Stimulated activated CD4-positive, alpha-beta T cell treated with anti-CD3 and anti-CD28 coated beads, Interleukin-4, amount 100 ng/mL, for 1 hour (primary cell): Measurements from ENCODE around the gene CAMTA1.

ENCODE experiments used
- DNase-seq: peaks from one replicate; pipeline ENCODE4 v3.0.0-alpha.2; 2020

Gene CAMTA1

GRCh38 chr1:6941786-6942185 lies 156.5 kb downstream of the CAMTA1 start:
- no peak for DNase-seq

DNA sequence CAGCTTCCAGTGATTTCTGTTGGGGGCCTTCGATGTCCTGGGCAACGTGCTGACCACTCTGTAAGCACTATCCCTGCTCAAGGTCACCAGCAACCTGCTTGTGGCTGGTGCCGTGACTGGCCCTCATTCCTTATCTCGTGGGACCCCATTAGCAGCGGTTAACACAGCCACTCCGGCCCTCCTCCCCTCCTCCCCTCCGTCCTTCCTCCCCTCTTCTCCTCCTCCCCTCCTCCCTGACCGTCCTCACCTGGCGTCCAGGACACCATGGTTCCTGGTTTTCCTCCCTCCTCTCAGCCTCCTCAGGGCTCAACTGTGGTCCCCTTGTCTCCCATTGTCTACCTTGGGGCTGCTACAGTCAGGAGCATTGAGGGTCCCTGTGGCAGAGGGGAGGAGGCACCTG lies 157.7 kb downstream of the CAMTA1 start:
- no peak for DNase-seq

DNA sequence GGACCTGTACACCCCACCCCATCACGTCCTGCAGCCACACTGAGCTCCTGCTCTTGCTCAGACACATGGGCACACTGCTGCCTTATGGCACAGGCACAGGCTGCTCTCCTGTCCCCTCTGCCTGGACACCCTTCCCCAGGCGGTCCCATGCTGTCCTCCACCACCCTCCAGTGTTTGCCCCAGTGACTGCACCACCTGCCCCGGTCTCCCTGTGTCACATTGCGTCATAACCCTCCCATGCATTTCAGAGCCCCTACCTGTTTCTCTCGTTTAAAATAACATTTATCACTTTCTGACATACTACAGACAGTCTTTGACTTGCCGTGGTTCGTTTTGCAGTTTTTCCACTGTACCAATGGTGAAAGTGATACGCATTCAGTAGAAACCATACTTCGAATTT lies 159.2 kb downstream of the CAMTA1 start:
- DNase-seq: no peak

DNA sequence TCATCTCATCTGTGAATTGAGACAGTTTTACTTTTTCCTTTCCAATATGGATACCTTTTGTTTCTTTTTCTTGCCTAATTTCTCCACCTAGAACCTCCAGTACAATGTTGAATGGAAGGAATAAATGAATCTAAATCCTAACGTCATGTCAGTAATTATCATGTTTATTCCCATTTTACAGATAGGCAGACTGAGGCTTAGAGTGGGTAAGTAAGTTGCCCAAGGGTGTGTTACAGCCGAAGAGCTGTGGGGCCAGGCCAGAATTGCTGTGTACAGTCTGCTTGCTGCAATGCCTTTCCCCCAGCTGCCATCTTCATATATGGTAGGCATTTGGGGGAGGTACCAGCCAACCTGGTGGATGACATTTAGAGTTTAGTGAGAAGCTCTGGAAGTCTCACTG lies 162.7 kb downstream of the CAMTA1 start:
- no peak for DNase-seq

- no peak for DNase-seq
These were observed 163.2 kb downstream of the CAMTA1 start for GRCh38 chr1:6948416-6948815.

- DNase-seq: no peak
These were observed 163.6 kb downstream of the CAMTA1 start for GRCh38 chr1:6948861-6949260.

- no peak for DNase-seq
These were observed 164.9 kb downstream of the CAMTA1 start for GRCh38 chr1:6950001-6950765.

- no peak for DNase-seq
These were observed 166.3 kb downstream of the CAMTA1 start for GRCh38 chr1:6951536-6951935.

DNA sequence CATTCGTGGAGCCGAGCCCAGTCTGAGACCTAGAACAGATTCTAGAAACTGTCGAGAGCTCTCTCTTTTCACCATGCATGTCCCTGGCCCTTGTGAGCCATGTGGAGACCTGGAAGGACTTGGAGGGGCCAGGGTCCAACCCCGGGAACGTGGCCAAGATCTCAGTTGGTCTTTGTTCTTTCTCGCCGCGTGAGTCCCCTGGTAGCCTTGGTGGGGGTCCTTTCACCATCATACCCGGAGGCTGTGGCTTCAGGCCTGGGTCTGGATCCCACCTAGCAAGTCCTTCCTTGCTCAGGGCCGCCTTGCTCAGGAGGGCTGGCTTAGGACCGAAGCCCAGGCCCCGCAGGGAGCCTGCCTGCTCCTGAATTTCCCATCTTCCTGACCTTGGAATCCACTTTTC lies 168.0 kb downstream of the CAMTA1 start:
- no peak for DNase-seq

GRCh38 chr1:6953907-6954364 lies 168.7 kb downstream of the CAMTA1 start:
- DNase-seq: no peak

DNA sequence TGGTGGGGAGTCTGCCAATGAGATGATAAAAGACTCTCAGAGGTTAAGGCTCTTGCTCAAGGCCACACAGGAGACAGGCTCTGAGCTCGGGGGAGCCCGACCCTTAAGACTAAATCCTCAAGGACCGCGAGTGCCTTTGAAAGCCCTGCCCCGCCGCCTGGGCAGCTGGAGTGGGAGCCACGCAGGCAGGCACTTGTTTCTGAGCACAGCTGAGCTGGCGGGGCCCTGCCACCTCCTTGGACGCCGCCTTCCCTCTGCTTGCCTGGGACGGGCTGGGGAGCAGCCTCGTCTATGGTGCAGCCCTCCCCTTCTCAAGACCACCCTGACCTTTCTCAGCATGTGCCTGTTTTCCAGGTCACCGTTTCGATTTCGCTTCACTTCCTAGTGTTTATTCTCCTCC lies 169.3 kb downstream of the CAMTA1 start:
- DNase-seq: no peak

GRCh38 chr1:6955357-6956094 lies 170.3 kb downstream of the CAMTA1 start:
- DNase-seq: no peak

GRCh38 chr1:6956488-6957159 lies 171.4 kb downstream of the CAMTA1 start:
- no peak for DNase-seq

- DNase-seq: no peak
These were observed 172.1 kb downstream of the CAMTA1 start for GRCh38 chr1:6957341-6957740.

GRCh38 chr1:6958407-6959030 lies 173.3 kb downstream of the CAMTA1 start:
- DNase-seq: no peak

DNA sequence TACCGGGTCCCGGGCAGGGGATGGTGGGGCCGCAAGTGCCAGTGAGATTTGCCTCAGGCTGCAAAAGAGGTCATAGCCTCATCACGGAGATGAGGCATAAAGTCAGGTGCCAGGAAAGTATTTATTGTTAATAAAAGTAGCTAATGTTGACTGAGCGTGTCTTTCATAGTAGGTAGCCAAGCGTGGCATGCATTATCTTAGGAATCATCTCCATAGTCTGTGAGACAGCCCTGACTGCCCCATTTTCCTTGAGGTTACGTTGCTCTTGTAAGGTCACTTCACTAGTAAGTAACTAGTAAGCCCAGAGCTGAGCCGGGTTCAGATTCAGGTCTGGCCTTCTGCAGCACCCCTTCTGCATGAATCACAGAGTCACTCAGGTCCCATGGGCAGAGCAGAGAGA lies 174.2 kb downstream of the CAMTA1 start:
- DNase-seq: no peak

DNA sequence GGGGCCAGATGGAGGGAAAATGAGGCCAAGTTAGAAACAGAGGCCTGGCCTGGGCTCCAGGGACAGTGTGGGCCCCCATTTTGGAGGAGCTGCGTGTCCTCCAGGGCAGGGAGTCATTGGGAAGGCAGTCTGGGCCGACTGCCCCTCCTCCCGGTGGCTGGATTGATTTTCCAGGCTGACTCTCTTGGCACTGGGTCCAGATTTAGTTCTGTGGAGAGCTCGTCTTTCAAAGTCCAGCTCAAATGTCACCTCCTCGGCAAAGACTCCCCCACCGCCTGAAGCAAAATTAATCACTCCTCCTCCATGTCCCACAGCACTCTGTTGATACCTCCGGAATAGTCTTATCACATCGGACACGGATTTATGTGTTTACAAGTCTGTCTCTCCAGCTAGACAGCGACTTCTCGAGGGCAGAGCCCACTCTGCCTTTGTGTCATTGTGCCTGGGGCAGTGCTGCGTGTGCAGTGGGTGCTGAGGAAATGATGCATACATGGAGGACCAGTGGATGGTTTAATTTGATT lies 175.1 kb downstream of the CAMTA1 start:
- DNase-seq: no peak

DNA sequence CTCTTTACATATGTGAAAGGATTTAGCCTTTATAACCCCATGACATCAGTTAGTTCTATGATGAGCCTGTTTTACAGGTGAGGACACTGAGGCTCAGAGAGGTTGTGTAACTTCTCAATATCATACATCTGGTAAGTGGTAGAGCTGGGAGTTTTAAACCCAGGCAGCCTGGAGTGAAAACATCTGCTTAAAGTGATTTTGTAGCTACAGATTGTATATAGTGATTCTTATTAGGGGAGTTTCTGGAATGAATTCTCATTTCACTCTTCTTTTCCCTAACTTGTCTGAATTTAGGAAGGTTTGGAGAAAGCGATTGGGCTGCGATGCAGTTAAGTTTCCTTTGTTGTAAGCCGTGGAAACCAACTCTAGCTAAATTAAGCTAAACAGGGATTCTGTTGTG lies 175.6 kb downstream of the CAMTA1 start:
- no peak for DNase-seq

- DNase-seq: no peak
These were observed 176.0 kb downstream of the CAMTA1 start for GRCh38 chr1:6961289-6961688.

DNA sequence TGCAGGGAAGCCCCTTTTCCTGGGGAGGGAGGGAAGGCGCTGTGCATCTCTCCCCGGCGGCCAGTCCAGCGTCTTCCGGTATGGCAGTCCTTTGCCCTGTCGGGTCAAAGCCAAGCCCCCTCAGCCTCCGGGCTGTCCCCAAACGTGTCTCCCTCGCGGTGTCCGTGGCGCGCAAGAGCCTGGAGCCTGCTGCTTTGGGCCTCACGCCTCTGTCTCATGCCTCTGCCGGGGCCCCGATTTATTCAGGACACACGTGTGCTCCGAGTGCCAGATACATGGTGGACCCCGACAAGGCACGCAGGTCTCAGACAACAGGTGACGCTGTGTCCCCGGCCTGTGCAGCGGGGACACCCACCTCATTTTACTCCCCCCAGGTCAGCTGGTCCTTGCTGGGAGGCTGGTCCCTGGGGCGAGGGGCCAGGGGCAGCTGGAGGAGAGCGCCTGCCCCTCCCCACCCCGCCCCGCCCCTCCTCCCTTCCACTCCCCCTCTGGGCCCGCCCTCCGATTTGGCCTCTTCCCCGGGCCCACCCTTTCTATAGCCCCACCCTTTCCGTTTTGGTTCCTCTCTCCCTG lies 176.7 kb downstream of the CAMTA1 start:
- no peak for DNase-seq

DNA sequence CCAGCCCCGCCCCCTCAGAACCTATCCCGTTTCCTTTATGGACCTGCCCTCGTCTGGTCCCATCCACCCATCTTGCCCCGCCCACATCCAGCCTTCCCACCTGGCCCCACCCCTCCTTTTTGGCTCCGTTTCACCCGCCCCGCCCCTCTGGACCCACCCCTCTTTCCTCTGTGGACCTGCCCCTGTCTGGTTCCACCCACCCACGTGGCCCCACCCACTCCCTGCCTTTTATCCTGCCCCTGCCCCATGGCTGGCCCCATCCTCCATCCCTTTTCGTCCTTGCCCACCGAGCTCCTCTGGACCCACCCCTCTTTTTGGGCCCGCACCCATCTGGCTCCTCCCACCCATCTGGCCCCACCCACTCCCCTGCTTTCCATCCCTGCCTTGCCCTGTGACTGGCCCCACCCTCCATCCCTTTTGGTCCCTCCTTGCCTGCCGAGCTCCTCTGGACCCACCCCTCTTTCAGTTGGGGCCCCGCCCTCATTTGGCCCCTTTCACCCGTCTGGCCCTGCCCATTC lies 177.3 kb downstream of the CAMTA1 start:
- DNase-seq: peak; percentile 40
